Prostate gland (tissue), 2 donors: ENCODE data around the gene ATMIN. TPM values are rescaled to one million over a fixed set of nuclear protein-coding genes. Genes with fewer than 3 reads are reported as not detected.

Experiments
- DNase-seq: peaks from one replicate; pipeline ENCODE4 v3.0.0-alpha.2; 2019; ENCODE audit warnings: low spot score
- H3K27ac ChIP-seq, 2 donors: fragments of 200-600 bp; sonication (generic); 2 replicates each; pipeline ENCODE4 v1.5.1; 2017 to 2019
- H3K27me3 ChIP-seq: fragments of 200-600 bp; sonication (generic); replicated peaks from 2 replicates; pipeline ENCODE4 v1.5.1; 2019; ENCODE audit not compliant: insufficient read depth
- H3K36me3 ChIP-seq, 2 donors: fragments of 200-600 bp; sonication (generic); 1 replicate in 1 of 2; 2 replicates in 1 of 2; pipeline versions ENCODE4 v1.5.1 to v1.8.1; 2017 to 2019
- H3K4me1 ChIP-seq: fragments of 200-600 bp; sonication (generic); replicated peaks from 2 replicates; pipeline ENCODE4 v1.5.1; 2019
- H3K4me3 ChIP-seq, 2 donors: fragments of 200-600 bp; sonication (generic); 2 replicates each; pipeline ENCODE4 v1.5.1; 2017 to 2019
- H3K9me3 ChIP-seq: fragments of 200-600 bp; sonication (generic); 2 replicates; pipeline ENCODE4 v1.5.1; 2017
- POLR2A ChIP-seq: fragments of 450-650 bp; IDR thresholded peaks from one replicate; pipeline ENCODE4 v1.6.1; 2016; ENCODE audit warnings: antibody characterized with exemption, mild to moderate bottlenecking
- POLR2AphosphoS5 ChIP-seq: sonication (generic); formaldehyde crosslinking; IDR thresholded peaks from one replicate; pipeline ENCODE4 v1.6.1; 2017; ENCODE audit warnings: antibody characterized with exemption
- WGBS: methylation state at CpG from one replicate; pipeline ENCODE4 v1.1.5; 2018; 5-methylcytosine and 5-hydroxymethylcytosine counted together
- intact Hi-C: fragments of 100-400 bp; cut with DNase I; formaldehyde crosslinking; loops from one replicate; pipeline ENCODE4 v1.14.2; 2022
- total RNA-seq, 2 donors: library from RNA; depleted of rRNA; stranded (reverse); fragments of >200 nt; gene quantifications; one replicate each; pipeline ENCODE4 v1.1.0, GENCODE V29; 2016
- TF ChIP-seq, protein P1 (sequence below), 4 experiments: fragments of 200-600 bp in 2 of 4; fragments of 450-650 bp in 2 of 4; sonication (generic) in 2 of 4; IDR thresholded peaks; 1 replicate in 3 of 4; 2 replicates in 1 of 4; pipeline ENCODE4 v1.5.1; 2016 to 2019; ENCODE audit warnings: antibody characterized with exemption in 4 of 4, mild to moderate bottlenecking in 2 of 4, moderate library complexity in 2 of 4

The ATMIN gene, protein sequence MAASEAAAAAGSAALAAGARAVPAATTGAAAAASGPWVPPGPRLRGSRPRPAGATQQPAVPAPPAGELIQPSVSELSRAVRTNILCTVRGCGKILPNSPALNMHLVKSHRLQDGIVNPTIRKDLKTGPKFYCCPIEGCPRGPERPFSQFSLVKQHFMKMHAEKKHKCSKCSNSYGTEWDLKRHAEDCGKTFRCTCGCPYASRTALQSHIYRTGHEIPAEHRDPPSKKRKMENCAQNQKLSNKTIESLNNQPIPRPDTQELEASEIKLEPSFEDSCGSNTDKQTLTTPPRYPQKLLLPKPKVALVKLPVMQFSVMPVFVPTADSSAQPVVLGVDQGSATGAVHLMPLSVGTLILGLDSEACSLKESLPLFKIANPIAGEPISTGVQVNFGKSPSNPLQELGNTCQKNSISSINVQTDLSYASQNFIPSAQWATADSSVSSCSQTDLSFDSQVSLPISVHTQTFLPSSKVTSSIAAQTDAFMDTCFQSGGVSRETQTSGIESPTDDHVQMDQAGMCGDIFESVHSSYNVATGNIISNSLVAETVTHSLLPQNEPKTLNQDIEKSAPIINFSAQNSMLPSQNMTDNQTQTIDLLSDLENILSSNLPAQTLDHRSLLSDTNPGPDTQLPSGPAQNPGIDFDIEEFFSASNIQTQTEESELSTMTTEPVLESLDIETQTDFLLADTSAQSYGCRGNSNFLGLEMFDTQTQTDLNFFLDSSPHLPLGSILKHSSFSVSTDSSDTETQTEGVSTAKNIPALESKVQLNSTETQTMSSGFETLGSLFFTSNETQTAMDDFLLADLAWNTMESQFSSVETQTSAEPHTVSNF
- 10 to 100 TPM; 47.1 to 62.4 TPM for total RNA-seq

DNA sequence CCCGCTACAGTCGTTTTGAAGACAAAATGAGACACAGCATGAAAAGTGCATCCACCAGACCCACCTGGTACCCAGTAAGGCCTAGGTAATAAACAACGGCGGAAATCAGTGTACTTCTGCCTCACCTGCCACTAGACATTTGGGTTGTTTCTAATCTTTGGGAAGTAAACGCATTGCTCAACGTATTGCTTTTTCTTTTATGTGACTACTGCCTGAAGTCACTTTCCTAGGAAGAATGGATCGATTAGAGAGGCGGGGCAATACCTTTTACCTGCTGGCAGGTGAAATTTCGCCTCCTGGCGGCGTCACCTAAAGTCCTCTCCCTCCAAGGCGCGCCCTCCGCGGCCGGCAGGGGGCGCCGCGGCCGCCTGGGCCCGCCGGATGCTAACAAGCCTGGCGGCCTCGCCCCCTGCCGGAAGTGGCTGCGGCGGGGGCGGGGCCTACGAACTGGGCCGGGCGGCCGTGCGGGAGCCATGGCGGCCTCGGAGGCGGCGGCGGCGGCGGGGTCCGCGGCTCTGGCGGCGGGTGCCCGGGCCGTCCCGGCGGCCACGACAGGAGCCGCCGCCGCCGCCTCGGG, at the start of gene ATMIN:
Gene ATMIN (plus strand): TSS at position 445 of the 577 bp plus-strand sequence. CDS start 29 bp downstream, at position 474.
- Histone ChIP-seq H3K4me1 (peaks cover 5% of the 10 kb centered on the region), H3K27me3 (no peaks in the 10 kb centered on the region), H3K4me3 (peak within 1 kb of the TSS; percentile 77), H3K27ac (peak within 1 kb of the TSS; percentile 53 to 73), H3K36me3 (no peaks in the 10 kb centered on the region), H3K9me3 (no peaks in the 10 kb centered on the region)
- TF ChIP-seq, protein P1, sequence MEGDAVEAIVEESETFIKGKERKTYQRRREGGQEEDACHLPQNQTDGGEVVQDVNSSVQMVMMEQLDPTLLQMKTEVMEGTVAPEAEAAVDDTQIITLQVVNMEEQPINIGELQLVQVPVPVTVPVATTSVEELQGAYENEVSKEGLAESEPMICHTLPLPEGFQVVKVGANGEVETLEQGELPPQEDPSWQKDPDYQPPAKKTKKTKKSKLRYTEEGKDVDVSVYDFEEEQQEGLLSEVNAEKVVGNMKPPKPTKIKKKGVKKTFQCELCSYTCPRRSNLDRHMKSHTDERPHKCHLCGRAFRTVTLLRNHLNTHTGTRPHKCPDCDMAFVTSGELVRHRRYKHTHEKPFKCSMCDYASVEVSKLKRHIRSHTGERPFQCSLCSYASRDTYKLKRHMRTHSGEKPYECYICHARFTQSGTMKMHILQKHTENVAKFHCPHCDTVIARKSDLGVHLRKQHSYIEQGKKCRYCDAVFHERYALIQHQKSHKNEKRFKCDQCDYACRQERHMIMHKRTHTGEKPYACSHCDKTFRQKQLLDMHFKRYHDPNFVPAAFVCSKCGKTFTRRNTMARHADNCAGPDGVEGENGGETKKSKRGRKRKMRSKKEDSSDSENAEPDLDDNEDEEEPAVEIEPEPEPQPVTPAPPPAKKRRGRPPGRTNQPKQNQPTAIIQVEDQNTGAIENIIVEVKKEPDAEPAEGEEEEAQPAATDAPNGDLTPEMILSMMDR (IDR thresholded peaks at IDR 0.05), result peak; percentile 99 to 100 (median 100)
- TF ChIP-seq POLR2AphosphoS5 (no peak), POLR2A (no peak)
- peak; percentile 85 for DNase-seq
- WGBS, result 7% methylated on average over 39 of the region's 54 CpGs
- intact Hi-C loops, result loop anchor here (10.0 kb wide), 1 partner anchor 279 kb away; the partner anchor contains the start of gene GAN

DNA sequence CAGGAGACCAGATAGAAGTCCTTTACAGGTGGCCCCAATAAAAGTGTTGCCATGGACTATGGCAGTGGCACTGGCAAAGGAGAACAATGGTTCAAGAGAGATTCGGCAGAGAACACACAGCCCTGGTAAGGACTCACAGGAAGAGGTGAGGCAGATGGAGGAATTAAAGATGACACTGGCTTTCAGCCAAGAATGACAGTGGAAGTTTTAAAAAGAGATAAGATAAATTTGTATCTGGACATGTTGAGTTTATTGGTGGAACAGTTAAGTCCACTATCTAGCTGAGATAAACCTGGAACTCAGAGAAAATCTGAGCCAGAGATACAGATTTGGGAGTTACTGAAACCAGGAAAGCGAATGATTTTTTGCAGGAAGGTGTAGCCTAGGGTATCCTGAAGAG, 49.1 kb upstream of the ATMIN start:
- no peak overlapping the region for H3K4me3 ChIP-seq
- H3K27me3 ChIP-seq, result no peaks in the 10 kb centered on the region
- H3K36me3 ChIP-seq, result no peaks in the 10 kb centered on the region
- WGBS, result 60% methylated on average over 2 of the region's 2 CpGs
- no peak overlapping the region for H3K27ac ChIP-seq
- TF ChIP-seq, protein P1 (IDR thresholded peaks at IDR 0.05), result no peak
- TF ChIP-seq POLR2A (no peak), POLR2AphosphoS5 (peak; percentile 32)
- peaks cover 6% of the 10 kb centered on the region for H3K4me1 ChIP-seq
- intact Hi-C loops, result no loop called here
- H3K9me3 ChIP-seq, result no peaks in the 10 kb centered on the region
- no peak for DNase-seq

DNA sequence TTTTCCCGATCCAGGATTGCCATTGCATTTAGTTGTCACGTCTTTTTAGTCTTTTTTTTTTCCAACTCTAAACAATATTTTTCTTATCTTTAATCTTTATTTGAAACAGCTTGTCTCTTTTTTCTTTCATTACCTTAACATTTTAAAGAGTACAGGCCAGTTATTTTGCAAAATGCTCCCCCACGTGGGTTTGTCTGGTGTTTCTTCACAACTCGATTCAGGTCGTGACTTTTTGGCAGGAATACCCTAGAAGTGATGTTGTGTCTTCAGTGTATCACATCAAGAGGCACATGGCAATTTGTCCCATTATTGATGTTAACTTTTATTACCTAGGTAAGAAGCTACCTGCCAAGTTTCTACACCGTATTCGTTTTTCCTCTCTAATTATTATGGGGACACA, 46.9 kb upstream of the ATMIN start:
- intact Hi-C loops, result no loop called here
- no peak for DNase-seq
- Histone ChIP-seq H3K4me3 (no peak overlapping the region), H3K4me1 (peaks cover 6% of the 10 kb centered on the region), H3K9me3 (no peaks in the 10 kb centered on the region), H3K27me3 (no peaks in the 10 kb centered on the region), H3K27ac (no peak overlapping the region), H3K36me3 (no peaks in the 10 kb centered on the region)
- 17% methylated on average over 7 of the region's 7 CpGs for whole genome bisulfite sequencing
- no peak for TF ChIP-seq POLR2AphosphoS5
- no peak for TF ChIP-seq POLR2A
- TF ChIP-seq, protein P1 (IDR thresholded peaks at IDR 0.05), result no peak

DNA sequence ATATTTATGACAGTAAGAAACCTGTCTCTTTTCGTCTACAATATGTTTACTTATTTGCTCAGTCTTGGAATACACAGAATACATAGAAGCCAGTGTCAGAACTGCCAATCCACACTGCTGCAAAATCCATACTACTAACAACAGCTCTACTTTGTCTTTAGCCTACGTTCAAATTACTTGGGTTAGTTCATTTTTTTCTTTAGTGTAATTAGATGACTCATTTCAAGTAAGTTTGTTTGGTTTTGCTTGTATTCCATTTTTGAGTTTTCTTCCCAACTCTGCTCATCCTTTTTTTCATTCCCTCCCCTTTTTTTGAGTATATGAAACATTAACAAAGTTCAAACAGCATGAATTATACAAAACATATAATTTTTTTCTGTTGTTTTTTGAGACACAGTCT, 45.8 kb upstream of the ATMIN start:
- intact Hi-C loops, result no loop called here
- H3K27me3 ChIP-seq, result no peaks in the 10 kb centered on the region
- TF ChIP-seq POLR2AphosphoS5, result peak; percentile 18
- TF ChIP-seq, protein P1 (IDR thresholded peaks at IDR 0.05), result no peak
- no peak for TF ChIP-seq POLR2A
- peaks cover 6% of the 10 kb centered on the region for H3K4me1 ChIP-seq
- 5% methylated on average over 2 of the region's 2 CpGs for WGBS
- no peaks in the 10 kb centered on the region for H3K9me3 ChIP-seq
- no peak overlapping the region for H3K4me3 ChIP-seq
- no peaks in the 10 kb centered on the region for H3K36me3 ChIP-seq
- DNase-seq, result no peak
- no peak overlapping the region for H3K27ac ChIP-seq
